H1 (cell line): ENCODE data around the gene GPR87. TPM values are rescaled to one million over a fixed set of nuclear protein-coding genes. Genes with fewer than 3 reads are reported as not detected.

Experiments
- ASH2L ChIP-seq: fragments of 200-600, 300-600 bp; sonication (generic); IDR thresholded peaks from one replicate; pipeline ENCODE4 v1.7.1; 2017; ENCODE audit warnings: low read length
- CHD2 ChIP-seq: IDR thresholded peaks from 2 replicates; pipeline ENCODE4 v1.6.1; 2012; ENCODE audit warnings: low read length, improper control_type of control experiment
- JUND ChIP-seq: IDR thresholded peaks from 2 replicates; pipeline ENCODE4 v1.6.1; 2011; ENCODE audit warnings: mild to moderate bottlenecking, improper control_type of control experiment, low read length
- POLR2AphosphoS5 ChIP-seq: IDR thresholded peaks from 2 replicates; pipeline ENCODE4 v1.6.1; 2011; ENCODE audit warnings: low read depth, low read length
- SIX5 ChIP-seq: IDR thresholded peaks from 2 replicates; pipeline ENCODE4 v1.6.1; 2011; ENCODE audit warnings: mild to moderate bottlenecking, low read depth, low read length
- TAF1 ChIP-seq: IDR thresholded peaks from 2 replicates; pipeline ENCODE4 v1.6.1; 2011; ENCODE audit warnings: mild to moderate bottlenecking, low read depth, low read length
- polyA plus RNA-seq, 7 experiments: library from polyadenylated mRNA; depleted of rRNA in 3 of 7; stranded (reverse) in 5 of 7; unstranded in 2 of 7; fragments of >200 nt in 5 of 7; fragments of 200-250 nt in 2 of 7; gene quantifications; 1 replicate in 5 of 7; 2 replicates in 1 of 7; 4 replicates in 1 of 7; pipeline versions ENCODE4 v1.2.1 to v1.2.3, GENCODE V29; 2011 to 2013; ENCODE audit warnings: missing spikeins in 2 of 7, mixed read lengths in 2 of 7
- total RNA-seq: library from RNA; stranded (reverse); fragmentation: NEBNext Ultra II Directional; extraction: Animal tissue kit (Norgen Biotek cat#: 25700); gene quantifications from 2 replicates; pipeline ENCODE4 v1.2.1, GENCODE V29; 2021
- TF ChIP-seq, protein P1 (sequence below): IDR thresholded peaks from 2 replicates; pipeline ENCODE4 v1.6.1; 2012; ENCODE audit warnings: inconsistent platforms
- TF ChIP-seq, protein P2 (sequence below): IDR thresholded peaks from 2 replicates; pipeline ENCODE4 v1.6.1; 2012; ENCODE audit warnings: inconsistent platforms

Gene GPR87
- total and polyA plus RNA-seq, 2 of the 8 experiments (the other 6 are each of a cell fraction or from before 2014, with no cell fraction given): 0.05 TPM; not detected in 1

DNA sequence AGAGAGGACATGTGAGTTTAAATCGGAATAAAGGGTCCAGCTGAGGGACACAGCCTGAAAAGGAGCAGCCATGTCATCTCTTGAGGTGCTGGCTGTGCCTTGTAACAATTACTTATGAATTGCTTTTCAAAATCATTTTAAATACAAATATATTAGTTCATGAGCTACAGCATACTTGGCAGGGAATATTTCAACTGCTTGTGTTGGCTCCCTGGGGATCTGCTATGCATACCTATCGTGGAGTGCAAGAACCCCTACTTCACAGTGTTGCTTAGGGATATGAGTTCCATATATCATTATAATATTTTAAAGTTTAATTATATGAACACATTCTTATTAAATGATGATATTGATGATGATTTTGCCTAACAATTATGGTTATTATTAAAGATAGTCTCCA, 19.2 kb downstream of the GPR87 start (continued):
- TF ChIP-seq CHD2 (no peak), JUND (no peak), SIX5 (no peak), POLR2AphosphoS5 (no peak), ASH2L (no peak), TAF1 (no peak)
- TF ChIP-seq, protein P1, sequence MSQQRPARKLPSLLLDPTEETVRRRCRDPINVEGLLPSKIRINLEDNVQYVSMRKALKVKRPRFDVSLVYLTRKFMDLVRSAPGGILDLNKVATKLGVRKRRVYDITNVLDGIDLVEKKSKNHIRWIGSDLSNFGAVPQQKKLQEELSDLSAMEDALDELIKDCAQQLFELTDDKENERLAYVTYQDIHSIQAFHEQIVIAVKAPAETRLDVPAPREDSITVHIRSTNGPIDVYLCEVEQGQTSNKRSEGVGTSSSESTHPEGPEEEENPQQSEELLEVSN: no peak
- TF ChIP-seq, protein P2, sequence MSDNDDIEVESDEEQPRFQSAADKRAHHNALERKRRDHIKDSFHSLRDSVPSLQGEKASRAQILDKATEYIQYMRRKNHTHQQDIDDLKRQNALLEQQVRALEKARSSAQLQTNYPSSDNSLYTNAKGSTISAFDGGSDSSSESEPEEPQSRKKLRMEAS: no peak
- TF ChIP-seq, all 59 proteins: peak for 0
